OCI-M1 (cell line): Measurements from ENCODE around the gene CRYZ.

Experiments used
- DNase-seq: peaks from one replicate; lab custom pipeline; 2025; lab: John Stamatoyannopoulos, UW

The CRYZ gene

GRCh38 chr1:74681449-74681848 lies 51.4 kb downstream of the CRYZ start:
- DNase-seq: no peak

GRCh38 chr1:74681001-74681400 lies 51.8 kb downstream of the CRYZ start:
- no peak for DNase-seq

GRCh38 chr1:74679811-74680210 lies 53.0 kb downstream of the CRYZ start:
- DNase-seq: no peak

GRCh38 chr1:74677926-74678325 lies 54.9 kb downstream of the CRYZ start:
- DNase-seq: no peak

- DNase-seq: no peak
These were observed 58.4 kb downstream of the CRYZ start for GRCh38 chr1:74674278-74675048.

GRCh38 chr1:74673351-74674111 lies 59.3 kb downstream of the CRYZ start, which contains the start of gene ERICH3:
ERICH3 (minus strand) TSS chr1:74673792; CDS start chr1:74673519, 273 bp downstream.
- no peak for DNase-seq

GRCh38 chr1:74670866-74671265 lies 62.0 kb downstream of the CRYZ start:
- DNase-seq: peak; percentile 78
